ENCODE data around the gene ZNF488. TPM values are rescaled to one million over a fixed set of nuclear protein-coding genes. Genes with fewer than 3 reads are reported as not detected.

Gene ZNF488
- total and polyA plus RNA-seq, 10 of the 15 experiments (the other 5 are each of a cell fraction or from before 2014, with no cell fraction given): not detected

DNA sequence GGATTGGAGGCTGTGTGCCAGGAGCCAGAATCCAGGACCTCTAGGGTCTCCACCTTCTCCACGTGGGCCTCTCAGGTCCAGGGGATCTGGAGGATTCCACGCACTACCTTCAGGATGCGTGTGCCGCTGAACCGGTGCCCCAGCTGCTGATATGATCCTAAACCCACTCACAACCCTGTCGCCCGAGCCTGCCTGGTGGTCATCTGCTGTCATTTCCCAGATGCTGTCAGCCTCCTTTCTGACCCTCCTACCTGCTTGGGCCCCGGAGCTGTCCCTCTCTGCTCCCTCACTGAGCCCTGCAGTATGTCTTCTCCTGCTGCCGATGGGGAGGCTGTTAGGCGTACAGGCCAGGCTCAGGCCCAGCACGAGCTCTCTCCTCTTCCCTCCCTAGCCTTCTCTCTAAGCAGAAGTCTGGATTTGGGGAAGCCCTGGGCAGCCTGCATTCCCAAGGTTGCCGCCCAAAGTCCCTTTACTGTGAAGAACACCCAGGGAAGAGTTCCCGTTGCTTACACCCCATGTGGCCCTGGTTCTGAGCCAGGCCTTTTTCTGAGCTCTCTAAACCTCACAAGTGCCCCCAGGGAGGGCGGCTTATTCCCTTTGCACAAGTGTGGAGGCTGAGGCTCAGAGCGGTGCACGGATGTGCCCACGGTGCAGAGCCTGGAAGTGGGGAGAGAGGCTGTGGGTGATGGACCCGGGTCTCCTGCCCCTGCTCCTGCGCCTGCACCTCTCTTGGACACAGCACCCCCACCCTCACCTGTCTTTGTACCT is 30.8 kb upstream of the ZNF488 start (continued):
- TF ChIP-seq NRF1 (conservative IDR thresholded peaks at IDR 0.05; ENCODE audit: low read depth, low read length) (no peak), WRNIP1 (IDR thresholded peaks at IDR 0.05; ENCODE audit: borderline replicate concordance, low read depth, low read length) (no peak), CBX5 (IDR thresholded peaks at IDR 0.05; ENCODE audit: low read depth) (no peak), TBL1XR1 (IDR thresholded peaks at IDR 0.05; ENCODE audit: low read depth, low read length) (no peak), CBFB (IDR thresholded peaks at IDR 0.05; ENCODE audit: low read depth) (no peak)

- FAIRE-seq (no peak), DNase-seq (ENCODE audit: low read depth, low spot score) (no peak), ATAC-seq (no peak)
- no peak overlapping the region for H3K27ac ChIP-seq (ENCODE audit: control insufficient read depth, insufficient read depth)
- in situ Hi-C loops (cut with MboI): no loop called here
- H3K9ac ChIP-seq (ENCODE audit: control insufficient read depth, insufficient read depth, low read length): no peak overlapping the region
- no peaks in the 10 kb centered on the region for H3K27me3 ChIP-seq (replicated peaks in 1 of 2; ENCODE audit: control insufficient read depth in 2 of 2, insufficient read depth in 2 of 2, low read length in 1 of 2)
- no TSS peak for BruUV-seq (replicated peaks)
- H3K79me2 ChIP-seq (ENCODE audit: control insufficient read depth, insufficient read depth, low read length): no peaks in the 10 kb centered on the region
- no peak overlapping the region for H3K4me2 ChIP-seq (ENCODE audit: control insufficient read depth, insufficient read depth)
- no peaks in the 10 kb centered on the region for H3K36me3 ChIP-seq (ENCODE audit: control insufficient read depth in 2 of 2, insufficient read depth in 2 of 2, low read length in 1 of 2)
- H3K9me3 ChIP-seq (replicated peaks; ENCODE audit: control insufficient read depth, insufficient read depth, low read length): no peaks in the 10 kb centered on the region
- ChIA-PET RAD21 (ENCODE audit: unreplicated experiment) (no interaction called here), SMC1A (ENCODE audit: uncharacterized antibody, unreplicated experiment) (no interaction called here), POLR2A (no interaction called here), CTCF (no interaction called here)
- no peaks in the 10 kb centered on the region for H4K20me1 ChIP-seq (ENCODE audit: control insufficient read depth, insufficient read depth)
- intact Hi-C loops (cut with micrococcal nuclease; ENCODE audit: unreplicated experiment): no loop called here
- WGBS (ENCODE audit: insufficient coverage, insufficient replicate concordance, low lambda C conversion rate, missing lambda C conversion rate): 41% methylated on average over 2 of the region's 2 CpGs
- no peak overlapping the region for H3K4me3 ChIP-seq
- no peak overlapping the region for H2AFZ ChIP-seq (ENCODE audit: control insufficient read depth, low read depth, low read length)
- no peaks in the 10 kb centered on the region for H3K4me1 ChIP-seq (ENCODE audit: control insufficient read depth, insufficient read depth, low read length)
- TF ChIP-seq TAF1 (IDR thresholded peaks at IDR 0.05; ENCODE audit: borderline replicate concordance, low read depth, low read length) (no peak), SPI1 (IDR thresholded peaks at IDR 0.05; ENCODE audit: borderline replicate concordance, insufficient read depth, low read depth, low read length) (no peak), SIN3A (IDR thresholded peaks at IDR 0.05; ENCODE audit: low read depth, low read length) (no peak), IKZF1 (conservative IDR thresholded peaks at IDR 0.05) (no peak), EGR1 (IDR thresholded peaks at IDR 0.05; ENCODE audit: borderline replicate concordance in 1 of 2, low read depth in 2 of 2, low read length in 2 of 2) (no peak), SREBF1 (IDR thresholded peaks at IDR 0.05; ENCODE audit: low read length) (no peak), HDAC6 (IDR thresholded peaks at IDR 0.05; ENCODE audit: unreplicated experiment) (no peak), NR2F1 (conservative IDR thresholded peaks at IDR 0.05) (no peak)
- TF ChIP-seq, protein P1, sequence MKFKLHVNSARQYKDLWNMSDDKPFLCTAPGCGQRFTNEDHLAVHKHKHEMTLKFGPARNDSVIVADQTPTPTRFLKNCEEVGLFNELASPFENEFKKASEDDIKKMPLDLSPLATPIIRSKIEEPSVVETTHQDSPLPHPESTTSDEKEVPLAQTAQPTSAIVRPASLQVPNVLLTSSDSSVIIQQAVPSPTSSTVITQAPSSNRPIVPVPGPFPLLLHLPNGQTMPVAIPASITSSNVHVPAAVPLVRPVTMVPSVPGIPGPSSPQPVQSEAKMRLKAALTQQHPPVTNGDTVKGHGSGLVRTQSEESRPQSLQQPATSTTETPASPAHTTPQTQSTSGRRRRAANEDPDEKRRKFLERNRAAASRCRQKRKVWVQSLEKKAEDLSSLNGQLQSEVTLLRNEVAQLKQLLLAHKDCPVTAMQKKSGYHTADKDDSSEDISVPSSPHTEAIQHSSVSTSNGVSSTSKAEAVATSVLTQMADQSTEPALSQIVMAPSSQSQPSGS (IDR thresholded peaks at IDR 0.05; ENCODE audit: low read length): no peak
- TF ChIP-seq, protein P2, sequence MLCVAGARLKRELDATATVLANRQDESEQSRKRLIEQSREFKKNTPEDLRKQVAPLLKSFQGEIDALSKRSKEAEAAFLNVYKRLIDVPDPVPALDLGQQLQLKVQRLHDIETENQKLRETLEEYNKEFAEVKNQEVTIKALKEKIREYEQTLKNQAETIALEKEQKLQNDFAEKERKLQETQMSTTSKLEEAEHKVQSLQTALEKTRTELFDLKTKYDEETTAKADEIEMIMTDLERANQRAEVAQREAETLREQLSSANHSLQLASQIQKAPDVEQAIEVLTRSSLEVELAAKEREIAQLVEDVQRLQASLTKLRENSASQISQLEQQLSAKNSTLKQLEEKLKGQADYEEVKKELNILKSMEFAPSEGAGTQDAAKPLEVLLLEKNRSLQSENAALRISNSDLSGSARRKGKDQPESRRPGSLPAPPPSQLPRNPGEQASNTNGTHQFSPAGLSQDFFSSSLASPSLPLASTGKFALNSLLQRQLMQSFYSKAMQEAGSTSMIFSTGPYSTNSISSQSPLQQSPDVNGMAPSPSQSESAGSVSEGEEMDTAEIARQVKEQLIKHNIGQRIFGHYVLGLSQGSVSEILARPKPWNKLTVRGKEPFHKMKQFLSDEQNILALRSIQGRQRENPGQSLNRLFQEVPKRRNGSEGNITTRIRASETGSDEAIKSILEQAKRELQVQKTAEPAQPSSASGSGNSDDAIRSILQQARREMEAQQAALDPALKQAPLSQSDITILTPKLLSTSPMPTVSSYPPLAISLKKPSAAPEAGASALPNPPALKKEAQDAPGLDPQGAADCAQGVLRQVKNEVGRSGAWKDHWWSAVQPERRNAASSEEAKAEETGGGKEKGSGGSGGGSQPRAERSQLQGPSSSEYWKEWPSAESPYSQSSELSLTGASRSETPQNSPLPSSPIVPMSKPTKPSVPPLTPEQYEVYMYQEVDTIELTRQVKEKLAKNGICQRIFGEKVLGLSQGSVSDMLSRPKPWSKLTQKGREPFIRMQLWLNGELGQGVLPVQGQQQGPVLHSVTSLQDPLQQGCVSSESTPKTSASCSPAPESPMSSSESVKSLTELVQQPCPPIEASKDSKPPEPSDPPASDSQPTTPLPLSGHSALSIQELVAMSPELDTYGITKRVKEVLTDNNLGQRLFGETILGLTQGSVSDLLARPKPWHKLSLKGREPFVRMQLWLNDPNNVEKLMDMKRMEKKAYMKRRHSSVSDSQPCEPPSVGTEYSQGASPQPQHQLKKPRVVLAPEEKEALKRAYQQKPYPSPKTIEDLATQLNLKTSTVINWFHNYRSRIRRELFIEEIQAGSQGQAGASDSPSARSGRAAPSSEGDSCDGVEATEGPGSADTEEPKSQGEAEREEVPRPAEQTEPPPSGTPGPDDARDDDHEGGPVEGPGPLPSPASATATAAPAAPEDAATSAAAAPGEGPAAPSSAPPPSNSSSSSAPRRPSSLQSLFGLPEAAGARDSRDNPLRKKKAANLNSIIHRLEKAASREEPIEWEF (IDR thresholded peaks at IDR 0.05; ENCODE audit: insufficient replicate concordance, low read depth, low read length): no peak
These were observed 30.1 kb upstream of the ZNF488 start for GRCh38 chr10:47414227-47414592.
